IMR-90 (cell line): ENCODE data around the gene CENATAC. TPM values are rescaled to one million over a fixed set of nuclear protein-coding genes. Genes with fewer than 3 reads are reported as not detected.

Experiments used
- ATAC-seq: fragments of 200-7000 bp; cut with Tn5 transposase; 2 replicates; pipeline ENCODE4 v1.9.1; 2020; ENCODE audit warnings: low read depth, mild to moderate bottlenecking, moderate library complexity
- BruUV-seq: library from RNA; stranded (reverse); fragments of 400-500 nt; replicated peaks from 2 replicates; lab custom pipeline; 2021; lab: Mats Ljungman, UMichigan
- CTCF ChIA-PET: fragments of 300-600 bp; formaldehyde crosslinking; extraction: SDS; loops from one replicate; lab custom pipeline; 2021; ENCODE audit warnings: antibody characterized with exemption; lab: Yijun Ruan, JAX
- POLR2A ChIA-PET: fragments of 300-600 bp; sonication (Branson Sonifier 250); formaldehyde crosslinking; loops from one replicate; lab custom pipeline; 2022; ENCODE audit warnings: antibody characterized with exemption; ENCODE audit not compliant: unreplicated experiment; lab: Charles Lee
- DNase-seq: peaks from one replicate; pipeline ENCODE4 v3.0.0; 2013
- H2AFZ ChIP-seq: replicated peaks from 2 replicates; pipeline ENCODE3; 2013; ENCODE audit warnings: low read length, mild to moderate bottlenecking; ENCODE audit not compliant: poor library complexity
- H2AK5ac ChIP-seq: 2 replicates; pipeline ENCODE4 v1.6.1; 2013; ENCODE audit warnings: low read depth, low read length, inconsistent platforms
- H2AK9ac ChIP-seq: replicated peaks from 2 replicates; pipeline ENCODE3; 2013; ENCODE audit warnings: mild to moderate bottlenecking, low read depth, low read length, moderate library complexity; ENCODE audit not compliant: poor library complexity
- H2BK120ac ChIP-seq: 2 replicates; pipeline ENCODE4 v1.6.1; 2013; ENCODE audit warnings: low read depth, low read length, inconsistent platforms
- H2BK15ac ChIP-seq: 3 replicates; pipeline ENCODE4 v1.6.1; 2013; ENCODE audit warnings: low read depth, low read length, inconsistent platforms
- H2BK20ac ChIP-seq: 2 replicates; pipeline ENCODE4 v1.6.1; 2013; ENCODE audit warnings: low read depth, mild to moderate bottlenecking, inconsistent platforms, low read length, moderate library complexity
- H2BK5ac ChIP-seq: 2 replicates; pipeline ENCODE4 v1.6.1; 2013; ENCODE audit warnings: mild to moderate bottlenecking, low read depth, low read length, inconsistent platforms; ENCODE audit not compliant: poor library complexity, severe bottlenecking
- H3K14ac ChIP-seq: replicated peaks from 2 replicates; pipeline ENCODE4 v1.6.1; 2013; ENCODE audit warnings: low read depth, low read length, inconsistent platforms
- H3K18ac ChIP-seq: 2 replicates; pipeline ENCODE4 v1.6.1; 2013; ENCODE audit warnings: low read depth, low read length, control low read depth
- H3K23ac ChIP-seq: 2 replicates; pipeline ENCODE4 v1.6.1; 2013; ENCODE audit warnings: low read depth, low read length, inconsistent platforms
- H3K27ac ChIP-seq: 2 replicates; pipeline ENCODE4 v1.5.1; 2013; ENCODE audit warnings: mild to moderate bottlenecking, control low read depth, low read length; ENCODE audit not compliant: insufficient read depth
- H3K27me3 ChIP-seq: 2 replicates; pipeline ENCODE4 v1.6.1; 2013; ENCODE audit warnings: low read length; ENCODE audit not compliant: control insufficient read depth, insufficient read depth
- H3K36me3 ChIP-seq: 2 replicates; pipeline ENCODE4 v1.6.1; 2013; ENCODE audit warnings: low read length, mixed read lengths; ENCODE audit not compliant: control insufficient read depth, insufficient read depth
- H3K4ac ChIP-seq: 2 replicates; pipeline ENCODE4 v1.6.1; 2013; ENCODE audit warnings: low read depth, low read length, inconsistent platforms
- H3K4me1 ChIP-seq: 2 replicates; pipeline ENCODE4 v1.6.1; 2013; ENCODE audit warnings: low read length, mixed read lengths; ENCODE audit not compliant: control insufficient read depth, insufficient read depth
- H3K4me2 ChIP-seq: 2 replicates; pipeline ENCODE4 v1.6.1; 2013; ENCODE audit warnings: low read depth, mild to moderate bottlenecking, control low read depth, low read length, moderate library complexity
- H3K4me3 ChIP-seq: 2 replicates; pipeline ENCODE4 v1.5.1; 2013; ENCODE audit warnings: low read depth, mild to moderate bottlenecking, control low read depth, low read length, moderate library complexity; ENCODE audit not compliant: insufficient read depth
- H3K56ac ChIP-seq: 2 replicates; pipeline ENCODE4 v1.6.1; 2013; ENCODE audit warnings: low read length, inconsistent platforms; ENCODE audit not compliant: insufficient read depth; ENCODE audit errors: extremely low read depth
- H3K79me1 ChIP-seq, 2 experiments: 2 replicates each; pipeline ENCODE4 v1.6.1; 2013; ENCODE audit warnings: low read length in 2 of 2, inconsistent platforms in 1 of 2, low read depth in 1 of 2
- H3K9ac ChIP-seq: 2 replicates; pipeline ENCODE4 v1.6.1; 2013; ENCODE audit warnings: low read depth, low read length, control low read depth
- H3K9me1 ChIP-seq: 2 replicates; pipeline ENCODE4 v1.6.1; 2013; ENCODE audit warnings: low read length, inconsistent platforms; ENCODE audit not compliant: insufficient read depth
- H3K9me3 ChIP-seq: 2 replicates; pipeline ENCODE4 v1.6.1; 2013; ENCODE audit warnings: low read length; ENCODE audit not compliant: control insufficient read depth, insufficient read depth
- H4K20me1 ChIP-seq: 2 replicates; pipeline ENCODE4 v1.6.1; 2013; ENCODE audit warnings: low read length, inconsistent platforms; ENCODE audit not compliant: insufficient read depth
- H4K5ac ChIP-seq: 2 replicates; pipeline ENCODE4 v1.6.1; 2013; ENCODE audit warnings: mild to moderate bottlenecking, low read depth, low read length, control low read depth
- H4K8ac ChIP-seq, 2 experiments: 2 replicates each; pipeline ENCODE4 v1.6.1; 2013; ENCODE audit warnings: low read depth in 2 of 2, low read length in 2 of 2, control low read depth in 1 of 2, inconsistent platforms in 1 of 2
- H4K91ac ChIP-seq: 2 replicates; pipeline ENCODE4 v1.6.1; 2013; ENCODE audit warnings: low read depth, low read length, inconsistent platforms; ENCODE audit not compliant: insufficient read depth
- BHLHE40 ChIP-seq: fragments of 150-350 bp; IDR thresholded peaks from 2 replicates; pipeline ENCODE4 v1.6.1; 2016; ENCODE audit warnings: mild to moderate bottlenecking, low read depth, low read length
- CEBPB ChIP-seq: IDR thresholded peaks from 2 replicates; pipeline ENCODE4 v1.6.1; 2012; ENCODE audit warnings: low read depth, low read length, improper control_type of control experiment
- CHD1 ChIP-seq: IDR thresholded peaks from 2 replicates; pipeline ENCODE4 v1.6.1; 2012; ENCODE audit warnings: low read depth, low read length, improper control_type of control experiment
- CTCF ChIP-seq: conservative IDR thresholded peaks from 2 replicates; pipeline ENCODE4 v1.5.1; 2012; ENCODE audit warnings: mild to moderate bottlenecking, low read depth, low read length, improper control_type of control experiment
- ELK1 ChIP-seq: fragments of 150-350 bp; IDR thresholded peaks from 2 replicates; pipeline ENCODE4 v1.6.1; 2016; ENCODE audit warnings: low read depth, mild to moderate bottlenecking, low read length, moderate library complexity, borderline replicate concordance
- FOS ChIP-seq: fragments of 150-350 bp; IDR thresholded peaks from 2 replicates; pipeline ENCODE4 v1.6.1; 2016; ENCODE audit warnings: low read depth, low read length
- MAFK ChIP-seq: IDR thresholded peaks from 2 replicates; pipeline ENCODE4 v1.6.1; 2012; ENCODE audit warnings: low read depth, low read length, improper control_type of control experiment
- MAZ ChIP-seq: IDR thresholded peaks from 2 replicates; pipeline ENCODE4 v1.6.1; 2012; ENCODE audit warnings: low read depth, mild to moderate bottlenecking, low read length, improper control_type of control experiment, moderate library complexity, borderline replicate concordance
- MXI1 ChIP-seq: IDR thresholded peaks from 2 replicates; pipeline ENCODE4 v1.6.1; 2012; ENCODE audit warnings: low read depth, mild to moderate bottlenecking, low read length, moderate library complexity, borderline replicate concordance
- NFE2L2 ChIP-seq: fragments of 150-350 bp; IDR thresholded peaks from 2 replicates; pipeline ENCODE4 v1.6.1; 2016; ENCODE audit warnings: low read depth, mild to moderate bottlenecking, low read length
- RCOR1 ChIP-seq: IDR thresholded peaks from 2 replicates; pipeline ENCODE4 v1.6.1; 2012; ENCODE audit warnings: mild to moderate bottlenecking, low read length, improper control_type of control experiment; ENCODE audit not compliant: insufficient replicate concordance
- RFX5 ChIP-seq: IDR thresholded peaks from 2 replicates; pipeline ENCODE4 v1.8.0; 2012; ENCODE audit warnings: low read depth, mild to moderate bottlenecking, low read length, moderate library complexity
- WGBS, 2 experiments: methylation state at CpG; one replicate each; pipeline versions ENCODE4 v1.1.5 to v1.1.7; 2013; ENCODE audit warnings: missing lambda C conversion rate in 2 of 2; ENCODE audit not compliant: insufficient read length in 1 of 2; ENCODE audit errors: extremely low coverage in 2 of 2; 5-methylcytosine and 5-hydroxymethylcytosine counted together
- dilution Hi-C: fragments of 300-500 bp; cut with HindIII; formaldehyde crosslinking; loops from one replicate; pipeline ENCODE4 v1.14.3; 2018; ENCODE audit warnings: low sequenced_read_pairs; ENCODE audit not compliant: unreplicated experiment
- in situ Hi-C: fragments of 300-500 bp; cut with MboI; formaldehyde crosslinking; loops from 3 replicates; pipeline ENCODE4 v1.14.3; 2019; ENCODE audit warnings: low sequenced_read_pairs, inconsistent platforms, mixed read lengths
- intact Hi-C: fragments of 100-400 bp; cut with micrococcal nuclease; formaldehyde crosslinking; loops from 2 replicates; pipeline ENCODE4 v1.10.0; 2022
- polyA plus RNA-seq, 3 experiments: library from polyadenylated mRNA; depleted of rRNA; stranded (reverse); fragments of >200 nt; gene quantifications; 2 replicates each; pipeline ENCODE4 v1.2.3, GENCODE V29; 2012; ENCODE audit warnings: low replicate concordance in 1 of 3
- total RNA-seq: library from RNA; depleted of rRNA; stranded (reverse); fragments of >200 nt; gene quantifications from 2 replicates; pipeline ENCODE4 v1.2.3, GENCODE V29; 2012

CENATAC gene
- total and polyA plus RNA-seq, 2 of the 4 experiments (the other 2 are of a cell fraction) = 13.1 to 16.7 TPM

GRCh38 chr11:119054418-119054817 is 56.5 kb downstream of the CENATAC start:
- no peak overlapping the region for H4K5ac ChIP-seq
- in situ Hi-C loops (no loop called here), dilution Hi-C loops (no loop called here), intact Hi-C loops (no loop called here)
- H2BK120ac ChIP-seq = no peak overlapping the region
- H3K79me1 ChIP-seq = peaks cover 17 to 51% of the 10 kb centered on the region in 2 experiments
- H3K4me1 ChIP-seq = peaks cover 4% of the 10 kb centered on the region; the same call in 1 of the 2 replicates
- POLR2A ChIA-PET = no interaction called here
- no peak overlapping the region for H3K14ac ChIP-seq
- 95% methylated on average over 7 of the region's 10 CpGs; no CpG with 5 or more reads in 1 of the 2 experiments for WGBS, 2 experiments
- peaks cover 50% of the 10 kb centered on the region for H3K36me3 ChIP-seq
- no peak overlapping the region for H3K56ac ChIP-seq
- no peak overlapping the region for H3K4ac ChIP-seq
- no peaks in the 10 kb centered on the region for H3K9me3 ChIP-seq
- H3K27me3 ChIP-seq = no peaks in the 10 kb centered on the region
- no peak overlapping the region for H2AFZ ChIP-seq
- TF ChIP-seq MAFK (no peak), RCOR1 (no peak), NFE2L2 (no peak), CHD1 (no peak), RFX5 (no peak), MAZ (no peak), CTCF (no peak), FOS (no peak), BHLHE40 (no peak), CEBPB (no peak), ELK1 (no peak), MXI1 (no peak)
- no peak overlapping the region for H2BK20ac ChIP-seq
- H3K4me2 ChIP-seq = no peak overlapping the region
- H2BK15ac ChIP-seq = no peak overlapping the region
- H3K23ac ChIP-seq = no peak overlapping the region
- no peak overlapping the region for H4K91ac ChIP-seq
- H2AK9ac ChIP-seq = no peak overlapping the region
- H3K4me3 ChIP-seq = no peak overlapping the region
- H3K9me1 ChIP-seq = peaks cover 9% of the 10 kb centered on the region
- H4K8ac ChIP-seq = no peak overlapping the region
- CTCF ChIA-PET = no interaction called here
- H3K18ac ChIP-seq = no peak overlapping the region
- DNase-seq (no peak), ATAC-seq (no peak)
- no peak overlapping the region for H2BK5ac ChIP-seq
- H3K27ac ChIP-seq = no peak overlapping the region
- no peak overlapping the region for H2AK5ac ChIP-seq
- no TSS peak for BruUV-seq
- H3K9ac ChIP-seq = no peak overlapping the region
- 0 out of 2 replicates have a peak, but pooled peaks cover 5% of the 10 kb centered on the region for H4K20me1 ChIP-seq
